ENCODE measurements around the gene CTNND2. TPM values are rescaled to one million over a fixed set of nuclear protein-coding genes. Genes with fewer than 3 reads are reported as not detected.

Gene CTNND2
- polyA plus RNA-seq, 1 donor from 2014 or later = 67.0 TPM

- no peak overlapping the region for H3K27ac ChIP-seq (ENCODE audit: low read length)
- no peak overlapping the region for H2AFZ ChIP-seq (ENCODE audit: low read depth, low read length)
- TF ChIP-seq MXI1 (conservative IDR thresholded peaks at IDR 0.05; ENCODE audit: poor library complexity, severe bottlenecking) (no peak), TAF1 (IDR thresholded peaks at IDR 0.05; ENCODE audit: low read depth) (no peak), EP300 (conservative IDR thresholded peaks at IDR 0.05; ENCODE audit: poor library complexity, severe bottlenecking) (no peak), RAD21 (conservative IDR thresholded peaks at IDR 0.05) (no peak), CTCF (IDR thresholded peaks at IDR 0.05; ENCODE audit: poor library complexity, severe bottlenecking) (no peak), REST (IDR thresholded peaks at IDR 0.05; ENCODE audit: borderline replicate concordance) (no peak), SMC3 (conservative IDR thresholded peaks at IDR 0.05; ENCODE audit: poor library complexity) (no peak), EZH2 (IDR thresholded peaks at IDR 0.05; ENCODE audit: borderline replicate concordance, insufficient read depth, low read length, poor library complexity, severe bottlenecking) (no peak), POLR2AphosphoS5 (IDR thresholded peaks at IDR 0.05) (no peak)
- H3K9me2 ChIP-seq (ENCODE audit: insufficient read depth, low read length) = no peaks in the 10 kb centered on the region
- H3K4me2 ChIP-seq (ENCODE audit: low read length) = no peak overlapping the region
- H3K9ac ChIP-seq (ENCODE audit: low read length) = no peak overlapping the region
- no peaks in the 10 kb centered on the region for H3F3A ChIP-seq (ENCODE audit: insufficient read depth, low read length, poor library complexity, severe bottlenecking)
- H3K4me3 ChIP-seq (ENCODE audit: low read length) = no peak overlapping the region
- no peaks in the 10 kb centered on the region for H4K20me1 ChIP-seq (ENCODE audit: insufficient read depth)
- no peaks in the 10 kb centered on the region for H3K27me3 ChIP-seq (ENCODE audit: insufficient read depth, low read depth, low read length)
- H3K79me2 ChIP-seq (replicated peaks; ENCODE audit: insufficient read depth, low read length) = no peaks in the 10 kb centered on the region
- H3K9me3 ChIP-seq (ENCODE audit: low read length) = no peaks in the 10 kb centered on the region
- H3K36me3 ChIP-seq (ENCODE audit: insufficient read depth, low read length) = no peaks in the 10 kb centered on the region
Observed at GRCh38 chr5:11514705-11515432, 389.4 kb downstream of the CTNND2 start.

- H2AFZ ChIP-seq (ENCODE audit: low read depth, low read length) = no peak overlapping the region
- no peak overlapping the region for H3K27ac ChIP-seq (ENCODE audit: low read length)
- H3K27me3 ChIP-seq (ENCODE audit: insufficient read depth, low read depth, low read length) = no peaks in the 10 kb centered on the region
- H3K9ac ChIP-seq (ENCODE audit: low read length) = no peak overlapping the region
- no peaks in the 10 kb centered on the region for H3K9me3 ChIP-seq (ENCODE audit: low read length)
- no peaks in the 10 kb centered on the region for H3K9me2 ChIP-seq (ENCODE audit: insufficient read depth, low read length)
- H3K79me2 ChIP-seq (replicated peaks; ENCODE audit: insufficient read depth, low read length) = no peaks in the 10 kb centered on the region
- no peaks in the 10 kb centered on the region for H3F3A ChIP-seq (ENCODE audit: insufficient read depth, low read length, poor library complexity, severe bottlenecking)
- TF ChIP-seq TAF1 (IDR thresholded peaks at IDR 0.05; ENCODE audit: low read depth) = no peak
- TF ChIP-seq POLR2AphosphoS5 (IDR thresholded peaks at IDR 0.05) = no peak
- no peak overlapping the region for H3K4me3 ChIP-seq (ENCODE audit: low read length)
- H4K20me1 ChIP-seq (ENCODE audit: insufficient read depth) = no peaks in the 10 kb centered on the region
- H3K36me3 ChIP-seq (ENCODE audit: insufficient read depth, low read length) = no peaks in the 10 kb centered on the region
- no peak overlapping the region for H3K4me2 ChIP-seq (ENCODE audit: low read length)
Observed at GRCh38 chr5:11511878-11512277, 392.4 kb downstream of the CTNND2 start.
